Hepatocyte (in vitro differentiated cells): ENCODE results near the gene AP3D1.

Source experiments
- CTCF ChIP-seq: fragments of 200-600 bp; sonication (generic); IDR thresholded peaks from 2 replicates; pipeline ENCODE4 v1.5.1; 2016; ENCODE audit warnings: antibody characterized with exemption, mild to moderate bottlenecking; ENCODE audit not compliant: poor library complexity
- EZH2 ChIP-seq: fragments of 200-600 bp; sonication (generic); IDR thresholded peaks from 2 replicates; pipeline ENCODE4 v1.6.1; 2016; ENCODE audit warnings: antibody characterized with exemption, mild to moderate bottlenecking, borderline replicate concordance

- no peak for TF ChIP-seq EZH2
- TF ChIP-seq CTCF, result no peak
These were observed 44.5 kb upstream of the AP3D1 start for GRCh38 chr19:2195914-2196313.
